Mammary epithelial cell (primary cell): ENCODE results near the gene ECI2.

Source experiments
- CTCF ChIP-seq, 2 donors: IDR thresholded peaks in 1 of 2; conservative IDR thresholded peaks in 1 of 2; 2 replicates each; pipeline ENCODE4 v1.5.1; 2011 to 2012; ENCODE audit warnings: inconsistent platforms in 2 of 2, low read length in 2 of 2, mild to moderate bottlenecking in 2 of 2, control low read depth in 1 of 2, low read depth in 1 of 2; ENCODE audit not compliant: insufficient read depth in 1 of 2; ENCODE audit errors: extremely low read depth in 1 of 2
- EZH2 ChIP-seq: IDR thresholded peaks from 2 replicates; pipeline ENCODE4 v1.6.1; 2012; ENCODE audit warnings: low read length, inconsistent platforms, borderline replicate concordance

DNA sequence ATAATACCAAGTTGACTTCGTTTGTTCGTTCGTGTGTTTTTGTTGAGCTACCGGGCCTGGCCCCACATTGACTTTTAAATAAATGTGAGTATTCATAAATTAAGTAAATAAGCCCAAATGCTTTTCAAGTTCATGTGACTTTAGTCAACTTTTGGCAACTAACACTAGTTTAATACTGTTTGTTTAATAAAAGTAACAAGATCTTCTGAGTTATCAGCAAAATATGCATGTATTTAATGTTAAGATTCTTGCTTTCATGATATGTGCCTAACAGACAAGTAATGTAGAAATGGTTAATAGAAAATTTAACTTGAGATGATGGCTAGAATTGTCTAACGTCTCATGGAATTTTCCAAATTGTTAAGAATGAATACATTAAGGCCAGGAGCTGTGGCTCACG lies 38.7 kb upstream of the ECI2 start:
- TF ChIP-seq CTCF (conservative IDR thresholded peaks at IDR 0.05 in 1 of 2, IDR thresholded peaks at IDR 0.05 in 1 of 2; ENCODE audit: extremely low read depth in 1 of 2, insufficient read depth in 1 of 2, low read depth in 1 of 2, low read length in 2 of 2): no peak
- TF ChIP-seq EZH2: no peak
